Measurements from ENCODE around the gene SKAP1.

SKAP1 gene

GRCh38 chr17:48128400-48128799 is 301.6 kb downstream of the SKAP1 start:
- no peak for TF ChIP-seq CTCF (IDR thresholded peaks at IDR 0.05; ENCODE audit: low read depth, low read length)

GRCh38 chr17:48127371-48128051 is 302.5 kb downstream of the SKAP1 start:
- no peak for DNase-seq (ENCODE audit: extremely low read depth, low read depth)
- TF ChIP-seq CTCF (IDR thresholded peaks at IDR 0.05; ENCODE audit: low read depth, low read length): no peak

More at GRCh38 chr17:48128400-48128799, 301.6 kb downstream of the SKAP1 start:
- DNase-seq (ENCODE audit: extremely low read depth, low read depth): no peak

- TF ChIP-seq CTCF (IDR thresholded peaks at IDR 0.05; ENCODE audit: low read depth, low read length): no peak
- DNase-seq (ENCODE audit: extremely low read depth, low read depth): no peak
Measured at GRCh38 chr17:48126532-48126850, 303.5 kb downstream of the SKAP1 start.

- no peak for TF ChIP-seq CTCF (IDR thresholded peaks at IDR 0.05; ENCODE audit: low read depth, low read length)
- DNase-seq (ENCODE audit: extremely low read depth, low read depth): no peak
Measured at GRCh38 chr17:48125829-48126531, 304.0 kb downstream of the SKAP1 start.

GRCh38 chr17:48123776-48124388 is 306.1 kb downstream of the SKAP1 start:
- TF ChIP-seq CTCF (IDR thresholded peaks at IDR 0.05; ENCODE audit: low read depth, low read length): no peak
- no peak for DNase-seq (ENCODE audit: extremely low read depth, low read depth)

GRCh38 chr17:48123111-48123510 is 306.9 kb downstream of the SKAP1 start:
- DNase-seq (ENCODE audit: extremely low read depth, low read depth): no peak
- no peak for TF ChIP-seq CTCF (IDR thresholded peaks at IDR 0.05; ENCODE audit: low read depth, low read length)

GRCh38 chr17:48122665-48123045 is 307.4 kb downstream of the SKAP1 start:
- no peak for DNase-seq (ENCODE audit: extremely low read depth, low read depth)
- no peak for TF ChIP-seq CTCF (IDR thresholded peaks at IDR 0.05; ENCODE audit: low read depth, low read length)

Data from AG09319 (cell line).